Measurements from ENCODE around the gene ELL.

DNA sequence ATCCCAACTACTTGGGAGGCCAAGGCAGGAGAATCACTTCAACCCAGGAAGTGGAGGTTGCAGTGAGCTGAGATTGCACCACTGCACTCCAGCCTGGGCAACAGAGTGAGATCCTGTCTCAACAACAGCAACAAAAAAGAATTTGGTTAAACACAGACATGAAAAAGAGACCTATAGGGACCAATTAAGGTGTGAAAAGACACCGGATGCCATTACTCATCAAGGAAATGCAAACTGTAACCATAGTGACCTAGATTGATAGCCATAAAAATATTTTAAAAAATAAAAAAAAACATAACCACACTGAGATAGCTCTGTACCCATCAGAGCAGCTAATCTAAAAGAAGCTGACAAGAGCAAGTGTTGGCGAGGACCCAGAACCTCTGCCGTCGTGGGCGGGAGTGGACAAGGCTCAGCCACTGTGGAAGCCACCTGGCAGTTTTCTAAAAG, 46.8 kb downstream of the ELL start:
- TF ChIP-seq, protein P1, sequence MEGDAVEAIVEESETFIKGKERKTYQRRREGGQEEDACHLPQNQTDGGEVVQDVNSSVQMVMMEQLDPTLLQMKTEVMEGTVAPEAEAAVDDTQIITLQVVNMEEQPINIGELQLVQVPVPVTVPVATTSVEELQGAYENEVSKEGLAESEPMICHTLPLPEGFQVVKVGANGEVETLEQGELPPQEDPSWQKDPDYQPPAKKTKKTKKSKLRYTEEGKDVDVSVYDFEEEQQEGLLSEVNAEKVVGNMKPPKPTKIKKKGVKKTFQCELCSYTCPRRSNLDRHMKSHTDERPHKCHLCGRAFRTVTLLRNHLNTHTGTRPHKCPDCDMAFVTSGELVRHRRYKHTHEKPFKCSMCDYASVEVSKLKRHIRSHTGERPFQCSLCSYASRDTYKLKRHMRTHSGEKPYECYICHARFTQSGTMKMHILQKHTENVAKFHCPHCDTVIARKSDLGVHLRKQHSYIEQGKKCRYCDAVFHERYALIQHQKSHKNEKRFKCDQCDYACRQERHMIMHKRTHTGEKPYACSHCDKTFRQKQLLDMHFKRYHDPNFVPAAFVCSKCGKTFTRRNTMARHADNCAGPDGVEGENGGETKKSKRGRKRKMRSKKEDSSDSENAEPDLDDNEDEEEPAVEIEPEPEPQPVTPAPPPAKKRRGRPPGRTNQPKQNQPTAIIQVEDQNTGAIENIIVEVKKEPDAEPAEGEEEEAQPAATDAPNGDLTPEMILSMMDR (IDR thresholded peaks at IDR 0.05; ENCODE audit: extremely low read depth in 1 of 2, insufficient read depth in 1 of 2, low read depth in 1 of 2, low read length in 2 of 2): no peak
- TF ChIP-seq EZH2 (IDR thresholded peaks at IDR 0.05; ENCODE audit: borderline replicate concordance, low read depth, low read length, severe bottlenecking) (no peak), POLR2A (IDR thresholded peaks at IDR 0.05; ENCODE audit: low read depth, low read length) (no peak)
